Small intestine (tissue), 7 donors: ENCODE measurements around the gene GREM1. TPM values are rescaled to one million over a fixed set of nuclear protein-coding genes. Genes with fewer than 3 reads are reported as not detected.

Experiments used
- DNase-seq, 2 donors: peaks; one replicate each; pipeline versions ENCODE4 v3.0.0 to v3.0.0-alpha.2; 2013
- FAIRE-seq: peaks from 2 replicates; lab custom pipeline; 2012; peaks lifted over from hg19 to GRCh38; lab: Jason Lieb, UNC
- H3K27ac ChIP-seq, 3 donors: one replicate each; pipeline ENCODE4 v1.5.1; 2013; ENCODE audit warnings: low read length in 2 of 3, mild to moderate bottlenecking in 2 of 3, control low read depth in 1 of 3, inconsistent platforms in 1 of 3, low read depth in 1 of 3, moderate library complexity in 1 of 3
- H3K27me3 ChIP-seq, 3 donors: one replicate each; pipeline ENCODE4 v1.6.1; 2013; ENCODE audit warnings: low read length in 3 of 3, inconsistent platforms in 1 of 3; ENCODE audit not compliant: control insufficient read depth in 3 of 3, insufficient read depth in 3 of 3
- H3K36me3 ChIP-seq, 3 donors: one replicate each; pipeline ENCODE4 v1.6.1; 2013; ENCODE audit warnings: low read length in 3 of 3, inconsistent platforms in 1 of 3, low read depth in 1 of 3, mild to moderate bottlenecking in 1 of 3, moderate library complexity in 1 of 3; ENCODE audit not compliant: control insufficient read depth in 3 of 3, insufficient read depth in 2 of 3
- H3K4me1 ChIP-seq, 3 donors: one replicate each; pipeline ENCODE4 v1.6.1; 2013; ENCODE audit warnings: low read length in 2 of 3, inconsistent platforms in 1 of 3, low read depth in 1 of 3, mild to moderate bottlenecking in 1 of 3, moderate library complexity in 1 of 3; ENCODE audit not compliant: control insufficient read depth in 3 of 3, insufficient read depth in 2 of 3
- H3K4me3 ChIP-seq, 3 donors: one replicate each; pipeline ENCODE4 v1.5.1; 2013; ENCODE audit warnings: low read length in 3 of 3, control low read depth in 1 of 3, inconsistent platforms in 1 of 3, low read depth in 1 of 3, mild to moderate bottlenecking in 1 of 3, moderate library complexity in 1 of 3
- H3K9me3 ChIP-seq, 2 donors: one replicate each; pipeline ENCODE4 v1.6.1; 2013; ENCODE audit warnings: low read depth in 1 of 2, low read length in 1 of 2; ENCODE audit not compliant: control insufficient read depth in 2 of 2, insufficient read depth in 1 of 2
- WGBS, 3 donors: extraction: QIAGEN DNeasy Blood & Tissue Kit; methylation state at CpG; one replicate each; pipeline ENCODE4 v1.1.7; 2013; 5-methylcytosine and 5-hydroxymethylcytosine counted together
- polyA plus RNA-seq, 4 donors: library from polyadenylated mRNA; stranded (reverse) in 3 of 4; unstranded in 1 of 4; fragments of 200-250 nt in 3 of 4; fragments of 120-200 nt in 1 of 4; gene quantifications; one replicate each; pipeline versions ENCODE4 v1.2.1 to v1.2.3, GENCODE V29; 2013
- donor health status: healthy with polysubstance abuse.
- donor health status: control.
- donor health status: control.
- donor health status: Bipolar disorder and iron deficiency.
- donor health status: healthy.

Gene GREM1
- polyA plus RNA-seq, 4 donors, result 0.22 to 39.6 (median 1.5) TPM

GRCh38 chr15:32732574-32733157 is 14.9 kb downstream of the GREM1 start:
- FAIRE-seq (no peak), DNase-seq (peak in 1 of 2 donors; percentile 7)
- Histone ChIP-seq H3K4me3 (no peak overlapping the region), H3K36me3 (peaks cover 0 to 4% (median 0%) of the 10 kb centered on the region in 3 donors), H3K27ac (no peak overlapping the region), H3K9me3 (no peaks in the 10 kb centered on the region), H3K27me3 (peaks cover 0 to 18% (median 4%) of the 10 kb centered on the region in 3 donors), H3K4me1 (no peaks in the 10 kb centered on the region)
- 78 to 82% (median 81%) methylated on average over 6 of the region's 6 CpGs for WGBS, 3 donors

DNA sequence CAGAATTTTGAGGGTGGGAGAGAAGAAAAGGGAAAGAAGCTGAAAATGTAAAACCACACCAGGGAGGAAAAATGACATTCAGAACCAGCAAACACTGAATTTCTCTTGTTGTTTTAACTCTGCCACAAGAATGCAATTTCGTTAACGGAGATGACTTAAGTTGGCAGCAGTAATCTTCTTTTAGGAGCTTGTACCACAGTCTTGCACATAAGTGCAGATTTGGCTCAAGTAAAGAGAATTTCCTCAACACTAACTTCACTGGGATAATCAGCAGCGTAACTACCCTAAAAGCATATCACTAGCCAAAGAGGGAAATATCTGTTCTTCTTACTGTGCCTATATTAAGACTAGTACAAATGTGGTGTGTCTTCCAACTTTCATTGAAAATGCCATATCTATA is 15.5 kb downstream of the GREM1 start:
- H3K9me3 ChIP-seq, result no peaks in the 10 kb centered on the region
- peaks cover 0 to 4% (median 0%) of the 10 kb centered on the region in 3 donors for H3K36me3 ChIP-seq
- H3K27ac ChIP-seq, result no peak overlapping the region
- peaks cover 0 to 18% (median 4%) of the 10 kb centered on the region in 3 donors for H3K27me3 ChIP-seq
- WGBS, 3 donors, result 61 to 87% (median 74%) methylated on average over 3 of the region's 3 CpGs
- FAIRE-seq (no peak), DNase-seq (no peak)
- no peak overlapping the region for H3K4me3 ChIP-seq
- H3K4me1 ChIP-seq, result no peaks in the 10 kb centered on the region

- Histone ChIP-seq H3K4me1 (no peaks in the 10 kb centered on the region), H3K27me3 (peaks cover 0 to 11% (median 2%) of the 10 kb centered on the region in 3 donors), H3K9me3 (no peaks in the 10 kb centered on the region), H3K4me3 (no peak overlapping the region), H3K36me3 (peaks cover 0 to 1% (median 0%) of the 10 kb centered on the region in 3 donors), H3K27ac (no peak overlapping the region)
- 72 to 80% (median 77%) methylated on average over 2 of the region's 2 CpGs for WGBS, 3 donors
- DNase-seq, result no peak
- no peak for FAIRE-seq
Measured at GRCh38 chr15:32735989-32736700, 18.3 kb downstream of the GREM1 start.

GRCh38 chr15:32736701-32737061 is 18.9 kb downstream of the GREM1 start:
- no peak overlapping the region for H3K4me3 ChIP-seq
- H3K36me3 ChIP-seq, result no peaks in the 10 kb centered on the region
- no peak overlapping the region for H3K27ac ChIP-seq
- no peak for DNase-seq
- no peaks in the 10 kb centered on the region for H3K4me1 ChIP-seq
- no peak for FAIRE-seq
- H3K9me3 ChIP-seq, result no peaks in the 10 kb centered on the region
- WGBS, 3 donors, result 78 to 85% (median 80%) methylated on average over 2 of the region's 2 CpGs
- H3K27me3 ChIP-seq, result peaks cover 0 to 5% (median 2%) of the 10 kb centered on the region in 3 donors

DNA sequence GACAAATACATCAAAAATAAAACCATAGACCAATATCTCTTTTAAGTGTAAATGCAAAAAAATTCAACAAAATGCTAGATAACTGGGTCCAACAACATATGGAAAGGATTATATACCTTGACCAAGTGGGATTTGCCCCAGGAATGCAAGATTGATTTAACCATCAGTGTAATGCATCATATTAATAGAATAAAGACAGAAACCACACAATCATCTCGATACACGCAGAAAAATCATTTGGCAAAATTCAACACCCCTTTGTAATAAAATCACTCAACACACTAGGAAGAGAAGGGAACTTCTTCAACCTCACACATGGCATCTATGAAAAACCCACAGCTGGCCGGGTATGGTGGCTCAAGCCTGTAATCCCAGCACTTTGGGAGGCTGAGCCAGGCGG is 19.5 kb downstream of the GREM1 start:
- Histone ChIP-seq H3K27me3 (peaks cover 0 to 5% (median 2%) of the 10 kb centered on the region in 3 donors), H3K36me3 (no peaks in the 10 kb centered on the region), H3K9me3 (no peaks in the 10 kb centered on the region), H3K27ac (no peak overlapping the region), H3K4me1 (no peaks in the 10 kb centered on the region), H3K4me3 (no peak overlapping the region)
- no peak for FAIRE-seq
- no peak for DNase-seq
- WGBS, 3 donors, result 87 to 91% (median 89%) methylated on average over 4 of the region's 4 CpGs

GRCh38 chr15:32738666-32739065 is 20.9 kb downstream of the GREM1 start:
- no peaks in the 10 kb centered on the region for H3K4me1 ChIP-seq
- WGBS, 3 donors, result 79 to 100% (median 90%) methylated on average over 1 of the region's 1 CpG
- no peaks in the 10 kb centered on the region for H3K9me3 ChIP-seq
- no peak overlapping the region for H3K4me3 ChIP-seq
- no peaks in the 10 kb centered on the region for H3K36me3 ChIP-seq
- no peak overlapping the region for H3K27ac ChIP-seq
- FAIRE-seq (no peak), DNase-seq (no peak)
- H3K27me3 ChIP-seq, result peaks cover 0 to 5% (median 2%) of the 10 kb centered on the region in 3 donors

GRCh38 chr15:32739522-32740063 is 21.8 kb downstream of the GREM1 start:
- Histone ChIP-seq H3K9me3 (no peaks in the 10 kb centered on the region), H3K4me3 (no peak overlapping the region), H3K36me3 (no peaks in the 10 kb centered on the region), H3K27ac (no peak overlapping the region), H3K4me1 (no peaks in the 10 kb centered on the region), H3K27me3 (peaks cover 0 to 5% (median 2%) of the 10 kb centered on the region in 3 donors)
- WGBS, 3 donors, result 71 to 86% (median 80%) methylated on average over 1 of the region's 1 CpG
- no peak for FAIRE-seq
- DNase-seq, result no peak

- 54 to 64% (median 61%) methylated on average over 5 of the region's 5 CpGs for WGBS, 3 donors
- no peak for DNase-seq
- Histone ChIP-seq H3K9me3 (no peaks in the 10 kb centered on the region), H3K36me3 (no peaks in the 10 kb centered on the region), H3K27me3 (peaks cover 0 to 2% (median 0%) of the 10 kb centered on the region in 3 donors), H3K27ac (no peak overlapping the region), H3K4me1 (no peaks in the 10 kb centered on the region), H3K4me3 (no peak overlapping the region)
- FAIRE-seq, result no peak
Measured at GRCh38 chr15:32743411-32744140, 25.8 kb downstream of the GREM1 start.
